T-helper 9 cell (primary cell): ENCODE results near the gene STK36.

Source experiments
- DNase-seq: peaks from one replicate; pipeline ENCODE4 v3.0.0-alpha.2; 2020

STK36 gene

DNA sequence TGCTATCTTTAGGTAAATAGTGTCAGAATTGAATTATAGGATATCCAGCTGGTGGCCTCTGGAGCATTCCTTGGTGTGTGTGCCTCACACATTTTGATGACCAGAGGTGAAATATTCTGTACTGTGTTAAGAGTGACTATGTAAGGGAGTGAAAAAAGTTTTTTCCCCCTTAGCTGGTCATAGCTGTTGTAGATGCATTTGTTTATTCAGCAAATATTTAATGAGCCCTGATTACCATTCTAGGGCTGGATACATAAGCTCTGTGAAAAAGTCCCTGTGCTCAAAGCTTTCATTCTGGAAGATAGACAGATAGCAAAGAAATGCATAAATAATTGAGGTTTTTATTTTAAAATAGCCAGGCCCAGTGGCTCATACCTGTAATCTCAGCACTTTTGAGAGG lies 49.6 kb downstream of the STK36 start:
- DNase-seq, result no peak

DNA sequence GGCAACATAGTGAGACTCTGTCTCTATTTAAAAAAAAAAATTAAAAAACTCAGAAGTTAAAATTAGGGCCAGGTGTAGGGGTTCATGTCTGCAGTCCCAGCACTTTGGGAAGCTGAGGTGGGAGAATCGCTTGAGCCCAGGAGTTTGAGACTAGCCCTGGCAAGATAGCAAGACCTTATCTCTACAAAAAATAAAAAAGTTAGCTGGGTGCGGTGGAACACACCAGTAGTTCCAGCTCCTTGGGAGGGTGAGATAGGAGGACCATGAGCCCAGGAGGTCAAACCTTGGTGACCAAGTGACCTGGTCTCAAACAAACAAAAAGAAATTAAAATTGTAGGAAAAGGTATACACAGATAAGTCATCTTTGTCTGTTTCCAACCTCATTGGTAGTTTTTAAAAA lies 50.0 kb downstream of the STK36 start:
- no peak for DNase-seq

DNA sequence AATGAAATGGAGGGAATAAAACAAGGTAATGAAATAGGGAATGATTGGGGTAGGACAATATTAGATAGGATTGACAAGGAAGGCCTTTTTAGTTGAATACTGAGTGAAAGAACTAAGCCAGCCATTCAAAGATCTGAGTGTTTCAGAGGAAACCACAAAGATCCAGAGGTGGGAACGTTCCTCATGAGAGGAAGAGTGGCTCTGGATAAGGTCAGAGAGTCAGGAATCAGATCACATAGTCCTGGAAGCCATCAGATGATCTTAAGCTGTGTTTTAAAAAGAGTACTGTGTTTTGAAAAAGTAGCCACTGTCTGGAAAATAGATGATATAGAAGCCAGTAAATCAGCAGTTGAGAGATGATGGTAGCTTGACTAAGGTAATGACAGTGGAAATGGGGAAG lies 50.5 kb downstream of the STK36 start:
- DNase-seq, result no peak

DNA sequence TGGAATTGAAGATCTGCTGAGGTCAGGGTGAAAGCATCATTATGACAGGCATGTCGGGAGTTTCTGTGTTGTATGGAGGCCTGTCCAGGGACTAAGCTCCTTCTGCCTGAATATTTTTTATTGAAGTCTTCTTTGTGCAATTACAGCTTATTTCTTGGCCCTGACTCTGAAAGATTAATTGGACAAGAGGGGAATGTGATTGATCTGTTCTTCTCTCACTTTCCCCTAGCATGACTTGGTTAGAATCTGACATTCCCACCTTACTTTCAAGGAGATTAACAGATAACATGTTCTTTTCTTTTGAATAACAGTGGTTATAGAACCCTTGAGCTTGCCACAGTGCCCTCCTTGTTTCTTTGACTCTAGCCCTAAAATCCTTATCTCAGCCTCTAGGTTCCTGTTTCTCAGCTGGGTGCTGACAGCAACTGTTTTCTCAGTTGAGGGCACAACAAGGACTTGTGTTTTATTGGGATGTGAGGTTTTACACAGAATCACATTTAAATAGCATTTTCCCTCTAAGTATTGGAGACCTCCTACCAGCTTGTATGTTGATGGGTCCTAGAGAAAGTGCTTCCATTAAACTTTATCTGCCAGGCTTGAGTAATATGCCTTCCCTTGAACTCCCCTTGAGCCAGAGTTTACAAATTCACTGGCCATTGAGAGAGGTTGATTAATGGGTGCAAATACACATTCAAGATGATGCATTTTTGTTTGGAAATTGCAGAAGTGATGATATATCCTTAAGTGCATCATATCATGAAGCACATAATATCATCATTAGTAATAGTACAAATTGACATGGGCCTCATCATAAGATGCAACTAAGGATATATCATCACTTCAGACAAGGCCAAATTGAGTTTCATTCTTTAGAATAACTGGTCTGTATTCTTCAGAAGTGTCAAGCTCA lies 51.2 kb downstream of the STK36 start:
- no peak for DNase-seq

DNA sequence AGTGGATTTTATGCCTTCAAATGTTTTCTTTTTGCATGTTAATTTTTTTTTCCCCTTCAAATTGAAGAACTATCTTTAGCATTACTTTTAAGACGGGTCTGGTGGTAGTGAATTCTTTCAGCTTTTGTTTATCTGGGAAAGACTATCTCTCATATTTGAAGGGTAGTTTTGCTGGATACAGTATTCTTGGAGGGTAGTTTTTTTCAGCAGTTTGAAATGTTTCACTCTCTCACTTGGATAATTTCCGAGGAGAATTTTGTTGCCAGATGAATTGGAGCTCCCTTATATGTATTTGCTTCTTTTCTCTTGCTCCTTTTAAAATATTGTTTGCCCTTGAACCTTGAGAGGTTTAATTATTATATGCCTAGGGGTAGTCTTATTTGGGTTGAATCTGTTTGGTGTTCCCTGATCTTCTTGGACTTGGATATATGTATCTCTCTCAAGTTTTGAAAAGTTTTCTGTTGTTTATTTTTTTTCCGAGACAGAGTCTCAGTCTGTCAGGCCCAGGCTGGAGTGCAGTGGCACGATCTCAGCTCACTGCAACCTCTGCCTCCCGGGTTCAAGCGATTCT lies 54.2 kb downstream of the STK36 start:
- no peak for DNase-seq

DNA sequence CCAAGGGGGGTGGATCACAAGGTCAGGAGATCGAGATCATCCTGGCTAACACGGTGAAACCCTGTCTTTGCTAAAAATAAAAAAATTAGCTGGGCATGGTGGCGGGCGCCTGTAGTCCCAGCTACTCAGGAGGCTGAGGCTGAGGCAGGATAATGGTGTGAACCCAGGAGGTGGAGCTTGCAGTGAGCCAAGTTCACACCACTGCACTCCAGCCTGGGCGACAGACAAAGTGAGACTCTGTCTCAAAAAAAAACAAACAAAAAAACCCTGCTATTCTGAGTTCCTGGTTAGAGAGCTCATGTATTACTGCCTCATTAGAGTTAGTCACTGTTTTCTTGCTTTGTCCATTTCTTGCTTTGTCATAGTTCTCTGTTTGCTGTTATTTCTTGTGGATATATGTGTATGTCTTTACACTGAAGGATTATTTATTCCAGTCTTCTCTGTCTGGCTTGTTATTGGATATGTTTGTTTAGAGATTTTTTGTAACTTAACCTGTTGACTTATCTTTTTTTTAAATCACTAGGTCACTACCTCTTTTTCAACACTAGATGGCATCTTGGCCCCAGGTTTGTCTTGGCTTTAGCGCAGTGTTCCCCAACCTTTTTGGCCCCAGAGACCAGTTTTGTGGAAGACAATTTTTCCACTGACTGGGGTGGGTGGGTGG lies 55.7 kb downstream of the STK36 start:
- no peak for DNase-seq

GRCh38 chr2:218729640-218730039 lies 57.8 kb downstream of the STK36 start:
- no peak for DNase-seq

DNA sequence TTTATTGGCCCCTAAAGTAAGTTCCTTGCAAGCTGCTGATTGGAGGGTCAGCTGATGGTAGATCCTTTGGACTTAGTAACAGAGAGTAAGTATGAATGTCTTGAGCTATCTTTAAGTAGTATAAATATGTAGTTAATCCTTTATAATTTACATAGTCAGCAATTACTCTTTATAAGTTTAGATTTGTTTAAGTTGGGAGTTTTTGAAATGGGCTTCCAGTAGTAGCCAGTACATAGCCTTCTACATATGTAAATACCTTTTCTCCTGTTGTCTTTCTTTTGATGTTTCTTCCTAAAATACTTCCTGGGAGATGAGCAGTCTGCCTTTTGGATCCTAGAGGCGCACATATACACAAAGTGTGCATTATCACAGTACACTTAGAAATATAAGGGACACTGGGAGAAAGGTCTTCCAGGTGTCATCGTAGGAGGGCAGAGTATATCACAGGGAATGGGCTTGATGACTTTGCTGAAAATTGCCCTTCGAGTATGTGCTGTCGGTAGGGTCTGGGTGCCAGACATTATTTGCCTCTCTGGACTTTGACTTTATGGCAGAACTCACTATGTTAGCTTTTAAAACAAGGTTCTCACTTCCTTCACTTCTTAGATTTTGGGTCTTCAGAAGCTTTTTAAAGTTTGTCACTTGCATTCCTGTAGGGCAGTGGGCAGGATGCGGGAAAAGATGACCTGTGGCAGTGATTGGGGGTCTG lies 60.3 kb downstream of the STK36 start:
- DNase-seq, result no peak

DNA sequence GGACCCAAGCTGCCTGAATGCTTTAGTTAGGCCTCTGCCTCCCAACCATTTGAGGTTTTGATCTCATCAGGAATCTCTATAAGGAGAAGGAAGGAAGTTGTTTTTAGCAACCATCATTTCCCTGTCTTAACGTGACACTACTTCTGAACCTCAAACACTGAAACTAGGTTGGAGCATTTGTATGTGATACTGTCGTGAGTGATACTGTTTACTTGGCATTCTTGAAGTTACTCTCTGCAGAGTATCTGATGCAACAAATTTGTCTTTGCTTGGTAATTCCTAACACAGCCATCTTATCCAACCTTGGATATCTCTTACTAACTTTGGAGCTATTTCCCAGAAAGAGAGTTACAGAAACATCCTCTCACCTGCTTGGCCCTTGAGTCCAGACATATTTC lies 60.9 kb downstream of the STK36 start:
- no peak for DNase-seq

DNA sequence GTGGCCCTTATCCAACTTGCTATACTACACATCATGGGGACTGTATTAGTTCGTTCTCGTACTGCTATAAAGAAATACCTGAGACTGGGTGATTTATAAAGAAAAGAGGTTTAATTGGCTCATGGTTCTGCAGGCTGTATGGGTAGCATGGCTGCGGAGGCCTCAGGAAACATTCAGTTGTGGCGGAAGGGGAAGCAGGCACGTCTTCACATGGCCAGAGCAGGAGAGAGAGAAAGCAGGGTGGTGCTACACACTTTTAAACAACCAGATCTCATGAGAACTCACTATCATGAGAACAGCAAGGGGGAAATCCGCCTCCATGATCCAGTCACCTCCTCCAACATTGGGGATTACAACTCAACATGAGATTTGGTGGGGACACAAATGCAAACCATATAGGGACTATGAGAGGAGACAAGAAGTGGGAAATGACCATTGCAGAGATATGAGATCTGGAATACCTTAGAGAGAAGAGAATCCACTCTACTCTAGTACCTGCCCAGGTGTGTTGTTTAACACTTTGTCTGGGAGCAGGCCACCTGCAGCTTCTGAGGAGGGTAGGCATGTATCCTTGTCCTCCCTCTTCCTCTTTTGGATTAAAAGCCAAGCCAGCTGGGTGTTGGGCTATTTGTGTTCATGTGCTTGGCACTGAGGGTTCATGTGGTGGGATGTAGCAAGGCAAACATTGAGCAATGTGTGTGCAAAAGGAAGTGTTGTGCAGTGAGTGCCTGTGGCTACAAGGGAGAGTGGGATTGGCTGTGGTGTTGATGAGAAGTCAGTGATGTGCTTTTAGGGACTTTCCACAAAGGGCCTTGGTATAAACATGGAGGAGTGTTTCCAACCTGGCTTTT lies 61.5 kb downstream of the STK36 start:
- DNase-seq, result no peak

GRCh38 chr2:218734190-218734975 lies 62.5 kb downstream of the STK36 start:
- no peak for DNase-seq

- DNase-seq, result no peak
Measured at GRCh38 chr2:218736531-218736930, 64.6 kb downstream of the STK36 start.

DNA sequence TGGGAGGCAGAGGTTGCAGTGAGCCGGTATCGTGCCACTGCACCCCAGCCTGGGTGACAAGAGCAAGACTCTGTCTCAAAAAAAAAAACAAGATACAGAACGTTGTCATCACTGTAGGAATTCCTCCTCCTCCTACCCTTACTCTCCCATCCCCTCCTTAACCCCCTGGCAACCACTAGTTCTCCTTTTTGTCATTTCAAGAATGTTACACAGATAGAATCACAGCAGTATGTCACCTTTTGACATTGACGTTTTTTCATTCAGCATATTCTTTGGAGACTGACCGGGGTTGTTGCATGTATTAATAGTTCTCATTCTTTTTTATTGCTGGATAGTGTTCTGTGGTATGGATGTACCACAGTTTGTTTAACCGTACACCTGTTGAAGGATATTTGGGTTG lies 71.2 kb downstream of the STK36 start:
- DNase-seq, result no peak

DNA sequence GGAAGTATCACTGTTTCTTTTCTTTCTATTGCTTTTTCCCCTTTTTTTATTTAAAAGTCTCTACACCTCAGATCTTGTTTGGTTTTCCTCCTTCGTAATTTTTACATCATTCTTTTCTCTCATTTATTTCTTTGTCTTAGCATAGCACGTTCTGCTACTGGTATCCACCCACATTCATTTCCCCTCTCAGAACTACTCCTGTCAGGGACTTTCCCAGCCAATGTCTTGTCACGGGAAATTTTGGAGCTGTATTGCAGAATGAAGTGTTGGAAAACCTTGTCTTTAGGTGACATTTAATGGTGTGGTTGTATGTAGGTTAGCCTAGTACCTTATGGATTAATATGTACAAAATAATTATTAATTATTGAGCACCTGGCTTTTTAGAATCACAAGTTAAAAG lies 72.7 kb downstream of the STK36 start:
- DNase-seq, result no peak

GRCh38 chr2:218745160-218745558 lies 73.3 kb downstream of the STK36 start:
- DNase-seq, result no peak

DNA sequence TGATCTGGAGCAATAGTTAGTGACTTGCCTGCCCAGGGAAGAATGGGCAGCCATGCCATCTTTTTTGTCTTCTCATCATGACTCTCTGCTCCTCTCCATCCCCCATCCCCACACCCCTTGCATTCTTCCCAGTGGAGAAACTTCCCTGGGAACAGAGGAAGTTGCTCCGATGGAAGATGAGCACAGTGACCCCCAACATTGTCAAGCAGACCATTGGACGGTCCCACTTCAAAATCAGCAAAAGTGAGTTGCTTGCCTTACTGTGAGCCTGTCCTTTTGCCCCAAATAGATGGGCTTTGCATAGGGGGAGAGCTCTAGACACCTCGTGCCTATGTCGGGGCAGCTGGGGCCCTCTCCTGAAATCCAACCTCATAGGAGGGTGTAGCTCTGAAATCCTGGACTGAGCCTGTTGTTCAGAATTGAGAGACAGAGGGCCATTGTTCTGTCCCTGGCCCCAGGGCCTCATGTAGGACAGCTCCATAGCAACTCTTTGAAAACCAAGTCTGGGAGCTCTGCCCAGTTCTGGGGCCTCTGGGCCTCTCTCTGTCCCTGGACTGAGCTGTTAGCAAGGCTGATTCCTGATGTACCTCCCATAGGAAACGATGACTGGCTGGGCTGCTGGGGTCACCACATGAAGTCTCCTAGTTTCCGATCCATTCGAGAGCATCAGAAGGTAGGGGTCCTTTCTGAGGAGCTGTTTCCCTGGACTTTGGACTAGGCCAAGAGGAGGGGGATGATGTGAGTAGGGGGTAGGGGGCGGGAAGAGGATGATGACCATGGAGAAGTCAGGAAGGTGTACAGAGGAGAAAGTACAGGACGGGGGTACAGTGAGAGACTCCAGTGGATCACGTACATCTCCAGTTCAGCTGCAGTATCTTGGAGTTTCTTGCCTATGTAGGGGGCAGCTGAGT lies 73.9 kb downstream of the STK36 start:
- DNase-seq, result no peak

DNA sequence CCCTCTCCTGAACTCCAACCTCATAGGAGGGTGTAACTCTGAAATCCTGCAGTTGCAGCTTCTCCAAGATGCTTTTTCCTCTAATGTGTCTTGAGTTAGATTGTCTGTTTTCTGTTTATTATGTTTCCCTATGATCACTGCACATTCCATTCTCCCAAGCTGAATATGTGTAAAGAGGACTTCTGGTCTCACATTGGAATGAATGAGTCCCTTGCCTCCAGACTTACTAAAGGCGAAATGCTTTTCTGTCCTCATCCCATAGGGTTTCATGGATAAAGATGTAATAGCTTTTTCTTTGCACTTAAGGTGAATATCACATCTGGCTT lies 74.5 kb downstream of the STK36 start:
- no peak for DNase-seq

DNA sequence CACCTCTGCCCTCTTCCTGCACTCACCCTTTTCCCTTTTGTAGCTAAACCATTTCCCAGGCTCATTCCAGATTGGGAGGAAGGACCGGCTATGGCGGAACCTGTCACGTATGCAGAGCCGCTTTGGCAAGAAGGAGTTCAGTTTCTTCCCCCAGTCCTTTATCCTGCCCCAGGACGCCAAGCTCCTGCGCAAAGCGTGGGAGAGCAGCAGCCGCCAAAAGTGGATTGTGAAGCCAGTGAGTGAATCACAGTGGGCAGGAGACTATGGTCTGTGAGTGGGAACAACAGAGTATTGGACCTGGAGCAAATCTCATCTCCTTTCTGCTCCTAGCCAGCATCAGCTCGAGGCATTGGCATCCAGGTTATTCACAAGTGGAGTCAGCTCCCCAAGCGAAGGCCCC lies 75.1 kb downstream of the STK36 start:
- DNase-seq, result no peak

GRCh38 chr2:218748741-218749441 lies 77.0 kb downstream of the STK36 start:
- no peak for DNase-seq
